ENCODE results near the gene ITGA6. TPM values are rescaled to one million over a fixed set of nuclear protein-coding genes. Genes with fewer than 3 reads are reported as not detected.

The ITGA6 gene
- total RNA-seq, 1 donor from 2014 or later = 40.7 TPM

DNA sequence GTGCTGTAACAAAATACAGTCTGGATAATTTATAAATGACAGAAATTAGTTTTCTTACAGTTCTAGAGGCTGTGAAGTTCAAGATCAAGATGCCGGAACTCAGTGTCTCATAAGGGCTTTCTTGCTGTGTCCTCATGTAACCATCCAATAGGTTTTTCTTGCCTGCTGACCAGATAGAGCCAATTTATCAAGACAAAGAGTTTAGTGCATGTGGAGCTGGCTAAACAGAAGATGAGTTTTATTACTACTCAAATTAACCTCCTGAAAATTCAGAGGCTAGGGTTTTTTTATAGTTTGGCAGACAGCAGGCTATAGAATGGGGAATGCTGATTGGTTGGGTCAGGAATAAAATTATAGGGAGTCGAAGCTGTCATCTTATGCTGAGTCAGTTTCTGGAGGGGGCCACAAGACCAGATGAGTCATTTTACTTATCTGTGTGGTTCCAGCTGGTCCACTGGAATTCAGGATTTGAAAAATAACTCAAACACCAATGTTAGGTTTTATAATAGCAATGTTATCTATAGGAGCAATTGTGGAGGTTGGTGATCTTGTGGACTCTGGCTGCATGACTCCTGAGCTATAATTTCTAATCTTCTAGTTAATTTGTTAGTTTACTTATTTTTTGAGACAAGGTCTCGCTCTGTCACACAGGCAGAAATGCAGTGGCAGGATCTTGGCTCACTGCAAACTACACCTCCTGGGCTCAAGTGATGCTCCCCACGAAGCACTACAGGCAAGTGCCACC lies 125.3 kb downstream of the ITGA6 start:
- H3K4me1 ChIP-seq = peaks cover 0 to 10% of the 10 kb centered on the region in 2 donors
- H3K4me3 ChIP-seq = no peak overlapping the region
- H3K36me3 ChIP-seq = no peaks in the 10 kb centered on the region
- no peak overlapping the region for H3K27ac ChIP-seq
- no peaks in the 10 kb centered on the region for H3K27me3 ChIP-seq
- intact Hi-C loops (cut with DNase I) = loop anchor here (10.0 kb wide), 5 partner anchors 458 to 1692 kb away; partner anchors contain the start of genes DCAF17, METTL8, OLA1 and SLC25A12
- no peak for DNase-seq (ENCODE audit: low spot score in 2 of 2)
- TF ChIP-seq, protein P1, sequence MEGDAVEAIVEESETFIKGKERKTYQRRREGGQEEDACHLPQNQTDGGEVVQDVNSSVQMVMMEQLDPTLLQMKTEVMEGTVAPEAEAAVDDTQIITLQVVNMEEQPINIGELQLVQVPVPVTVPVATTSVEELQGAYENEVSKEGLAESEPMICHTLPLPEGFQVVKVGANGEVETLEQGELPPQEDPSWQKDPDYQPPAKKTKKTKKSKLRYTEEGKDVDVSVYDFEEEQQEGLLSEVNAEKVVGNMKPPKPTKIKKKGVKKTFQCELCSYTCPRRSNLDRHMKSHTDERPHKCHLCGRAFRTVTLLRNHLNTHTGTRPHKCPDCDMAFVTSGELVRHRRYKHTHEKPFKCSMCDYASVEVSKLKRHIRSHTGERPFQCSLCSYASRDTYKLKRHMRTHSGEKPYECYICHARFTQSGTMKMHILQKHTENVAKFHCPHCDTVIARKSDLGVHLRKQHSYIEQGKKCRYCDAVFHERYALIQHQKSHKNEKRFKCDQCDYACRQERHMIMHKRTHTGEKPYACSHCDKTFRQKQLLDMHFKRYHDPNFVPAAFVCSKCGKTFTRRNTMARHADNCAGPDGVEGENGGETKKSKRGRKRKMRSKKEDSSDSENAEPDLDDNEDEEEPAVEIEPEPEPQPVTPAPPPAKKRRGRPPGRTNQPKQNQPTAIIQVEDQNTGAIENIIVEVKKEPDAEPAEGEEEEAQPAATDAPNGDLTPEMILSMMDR (IDR thresholded peaks at IDR 0.05) = no peak
- H3K9me3 ChIP-seq = no peaks in the 10 kb centered on the region

DNA sequence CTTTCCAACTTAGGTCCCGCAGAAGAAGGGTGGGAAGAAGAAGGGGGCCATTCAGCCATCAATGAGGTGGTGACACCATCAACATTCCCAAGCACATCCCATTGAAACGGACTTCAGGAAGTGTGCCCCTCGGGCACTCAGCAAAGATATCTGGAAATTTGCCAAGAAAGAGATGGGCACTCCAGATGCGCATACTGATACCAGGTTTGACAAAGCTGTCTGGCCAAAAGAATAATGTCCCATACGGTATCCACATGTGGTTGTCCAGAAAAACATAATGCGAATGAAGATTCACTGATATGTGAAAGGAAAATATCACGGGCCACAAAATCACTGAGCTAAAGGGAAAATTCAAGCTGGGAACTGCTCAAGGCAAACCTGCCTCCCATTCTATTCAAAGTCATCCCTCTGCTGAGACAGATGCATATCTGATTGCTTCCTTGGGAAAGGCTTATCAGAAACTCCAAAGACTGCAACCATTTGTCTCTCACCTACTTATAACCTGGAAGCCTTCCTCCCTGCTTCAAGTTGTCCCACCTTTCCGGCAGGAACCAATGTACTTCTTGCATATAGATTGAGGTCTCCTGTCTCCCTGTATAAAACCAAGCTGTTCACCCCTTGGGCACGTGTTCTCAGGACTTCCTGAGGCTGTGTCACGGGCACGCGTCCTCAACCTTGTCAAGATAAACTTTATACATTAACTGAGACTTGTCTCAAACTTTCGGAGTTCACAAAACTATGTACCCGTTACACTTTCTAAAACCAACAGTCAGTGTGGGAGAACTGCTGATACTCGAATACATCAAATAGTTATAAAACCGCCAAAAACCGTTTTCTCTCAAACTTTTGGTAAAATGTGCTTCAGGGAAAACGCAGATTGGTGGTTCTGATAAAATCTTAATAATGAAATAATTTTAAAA lies 127.2 kb downstream of the ITGA6 start:
- H3K4me1 ChIP-seq = peaks cover 0 to 10% of the 10 kb centered on the region in 2 donors
- TF ChIP-seq, protein P1 (IDR thresholded peaks at IDR 0.05) = no peak
- no peaks in the 10 kb centered on the region for H3K36me3 ChIP-seq
- no peaks in the 10 kb centered on the region for H3K9me3 ChIP-seq
- H3K27me3 ChIP-seq = no peaks in the 10 kb centered on the region
- intact Hi-C loops (cut with DNase I) = loop anchor here (2.0 to 10.0 kb wide), 7 partner anchors 460 to 1690 kb away; partner anchors contain the start of genes DCAF17, DYNC1I2, GORASP2 and METTL8
- peak overlapping the region; percentile 93 to 95 for H3K27ac ChIP-seq
- H3K4me3 ChIP-seq = peak overlapping the region; percentile 96 to 97
- DNase-seq (ENCODE audit: low spot score in 2 of 2) = no peak

DNA sequence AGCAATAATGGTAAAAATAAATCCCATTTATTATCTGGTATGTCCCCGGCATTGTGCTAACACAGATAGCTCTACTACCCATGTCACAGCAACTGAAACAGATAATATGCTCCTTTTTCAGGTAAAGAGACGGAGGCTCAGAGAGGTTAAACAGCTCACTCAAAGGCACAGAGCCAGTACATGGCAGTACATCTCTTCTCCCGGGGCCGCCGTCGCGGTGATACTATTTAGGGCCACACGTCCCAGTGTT lies 127.8 kb downstream of the ITGA6 start:
- peak overlapping the region; percentile 93 to 95 for H3K27ac ChIP-seq
- no peaks in the 10 kb centered on the region for H3K9me3 ChIP-seq
- H3K4me3 ChIP-seq = peak overlapping the region; percentile 96 to 97
- TF ChIP-seq, protein P1 (IDR thresholded peaks at IDR 0.05) = no peak
- H3K27me3 ChIP-seq = no peaks in the 10 kb centered on the region
- no peaks in the 10 kb centered on the region for H3K36me3 ChIP-seq
- DNase-seq (ENCODE audit: low spot score in 2 of 2) = no peak
- H3K4me1 ChIP-seq = peaks cover 0 to 10% of the 10 kb centered on the region in 2 donors
- intact Hi-C loops (cut with DNase I) = loop anchor here (2.0 to 10.0 kb wide), 7 partner anchors 460 to 1690 kb away; partner anchors contain the start of genes DCAF17, DYNC1I2, GORASP2 and METTL8

Other genes starting within 250 kb of the ITGA6 start
- gene PDK1, start 128.5 kb downstream of the ITGA6 start, total RNA-seq = 24.2 TPM

All from ascending aorta (tissue), 2 donors.